SW480 (cell line): ENCODE results near the gene MEGF11.
A peak's percentile ranks its signal among the peaks of the same experiment; 100 is the strongest.

Experiments used
- DNase-seq: peaks from one replicate; pipeline ENCODE4 v3.0.0-alpha.2; 2016; ENCODE audit warnings: low spot score

The MEGF11 gene

DNA sequence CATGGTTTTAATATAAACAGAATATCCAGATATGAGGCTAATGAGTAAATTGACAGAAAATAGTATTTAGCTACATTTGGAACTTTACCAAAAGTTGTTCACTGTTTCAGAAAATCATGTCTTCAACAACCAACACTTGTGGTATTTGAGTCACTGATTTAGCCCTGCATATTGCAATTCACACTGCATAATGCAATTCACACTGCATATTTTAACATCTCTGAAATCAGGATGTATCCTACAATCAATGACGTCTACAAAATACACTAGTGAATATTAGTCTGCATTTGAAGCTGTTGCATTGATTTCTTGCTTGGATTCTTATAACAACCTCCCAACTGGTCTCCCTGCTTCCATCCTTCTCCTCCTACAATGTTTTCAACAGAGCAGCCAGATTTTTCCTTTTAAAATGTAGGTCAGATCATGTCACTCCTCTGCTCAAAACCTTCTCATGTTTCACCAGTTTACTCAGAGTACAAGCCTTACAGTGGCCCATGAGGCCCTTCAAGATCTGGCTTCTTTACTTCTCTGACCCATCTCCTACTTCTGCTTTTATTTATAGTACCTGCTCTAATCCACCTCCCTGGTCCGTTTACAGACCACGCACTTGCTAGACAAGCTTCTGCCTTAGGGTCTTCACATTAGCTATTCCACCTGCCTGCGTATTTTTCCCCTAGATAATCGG, 395.7 kb downstream of the MEGF11 start:
- no peak for DNase-seq

DNA sequence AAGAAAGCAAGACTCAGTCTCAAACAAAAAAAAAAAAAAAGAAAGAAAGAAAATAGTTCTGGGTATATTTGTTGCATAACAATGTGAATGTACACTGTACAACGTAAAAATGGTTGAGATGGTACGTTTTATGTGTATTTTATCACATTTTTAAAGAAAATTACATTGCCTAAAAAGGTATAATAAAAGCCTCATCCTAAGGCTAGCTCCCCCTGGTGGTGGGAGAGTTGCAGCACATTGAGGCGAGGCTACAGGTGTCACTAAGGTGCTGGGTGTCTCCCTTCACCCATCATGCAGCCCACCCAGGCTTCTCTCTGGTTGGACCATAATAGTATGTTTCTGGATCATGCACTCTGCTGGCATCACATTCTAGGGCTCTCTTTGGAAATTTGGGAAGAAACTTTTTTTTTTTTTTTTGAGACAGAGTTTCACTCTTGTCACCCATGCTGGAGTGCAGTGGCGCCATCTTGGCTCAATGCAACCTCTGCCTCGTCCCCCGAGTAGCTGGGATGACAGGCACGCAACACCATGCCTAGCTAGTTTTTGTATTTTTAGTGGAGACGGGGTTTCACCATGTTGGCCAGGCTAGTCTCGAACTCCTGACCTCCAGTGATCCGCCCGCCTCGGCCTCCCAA, 396.6 kb downstream of the MEGF11 start:
- peak; percentile 48 for DNase-seq

DNA sequence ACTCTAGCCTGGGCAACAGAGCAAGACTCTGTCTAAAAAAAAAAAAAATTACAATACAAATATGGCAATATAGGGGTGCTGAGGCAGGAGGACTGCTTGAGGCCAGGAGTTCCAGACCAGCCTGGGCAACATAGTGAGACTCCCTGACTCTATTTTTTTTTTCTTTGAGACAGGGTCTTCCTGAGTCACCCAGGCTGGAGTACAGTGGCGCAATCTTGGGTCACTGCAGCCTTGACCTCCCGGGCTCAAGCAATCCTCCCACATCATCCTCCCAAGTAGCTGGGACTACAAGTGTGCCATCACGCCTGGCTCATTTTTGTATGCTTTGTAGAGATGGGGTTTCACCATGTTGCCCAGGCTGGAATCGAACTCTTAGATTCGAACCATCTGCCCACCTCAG, 401.6 kb downstream of the MEGF11 start:
- no peak for DNase-seq

DNA sequence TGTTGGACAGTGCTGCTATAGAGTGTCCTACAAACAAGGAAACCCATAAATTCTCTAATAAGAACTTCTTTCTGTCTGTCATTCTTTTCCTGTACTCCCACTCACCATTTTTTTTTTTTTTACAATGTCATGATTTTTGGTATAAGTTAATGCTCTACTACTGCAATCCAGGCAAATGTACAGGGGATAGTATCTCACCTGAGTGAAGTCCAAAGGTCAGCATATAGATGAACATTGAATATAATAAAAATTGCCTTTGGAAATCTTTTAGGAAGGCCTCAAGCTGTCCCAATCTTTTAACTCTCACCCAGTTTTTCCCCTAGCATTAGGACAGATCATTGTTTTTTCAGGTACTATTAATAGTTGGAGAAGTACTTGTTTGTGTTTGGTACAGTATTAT, 405.6 kb downstream of the MEGF11 start:
- no peak for DNase-seq

DNA sequence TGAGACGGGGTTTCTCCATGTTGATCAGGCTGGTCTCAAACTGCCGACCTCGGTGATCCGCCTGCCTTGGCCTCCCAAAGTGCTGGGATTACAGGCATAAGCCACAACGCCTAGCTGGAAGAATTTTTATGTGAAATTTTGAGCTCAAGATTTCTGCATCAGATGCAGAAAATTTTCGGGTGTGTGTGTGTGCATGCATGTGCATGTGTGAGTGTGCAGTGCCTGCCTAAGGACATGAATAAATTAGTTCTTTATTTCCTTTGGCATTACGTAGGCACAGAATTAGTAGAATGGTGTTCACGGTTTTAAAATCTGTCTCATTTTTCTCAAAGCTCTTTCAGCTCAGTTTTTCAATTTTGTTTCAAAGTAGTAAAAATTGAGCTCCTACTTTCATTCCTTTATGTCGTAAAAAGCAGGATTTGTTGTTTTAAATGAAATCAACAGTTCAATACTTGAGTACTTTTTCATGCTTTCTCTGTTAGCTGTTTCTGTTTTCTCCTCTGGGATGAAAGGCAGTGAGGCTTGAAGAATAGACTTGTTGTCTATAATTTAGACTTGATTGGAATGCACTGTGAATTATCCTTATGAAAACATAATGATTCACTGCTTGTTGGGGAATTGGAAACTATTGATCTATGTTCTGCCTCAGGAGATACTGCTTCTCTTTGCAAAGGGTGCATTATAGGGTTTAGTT, 407.6 kb downstream of the MEGF11 start:
- no peak for DNase-seq
